ENCODE measurements around the gene LIF. TPM values are rescaled to one million over a fixed set of nuclear protein-coding genes. Genes with fewer than 3 reads are reported as not detected.
A peak's percentile ranks its signal among the peaks of the same experiment; 100 is the strongest.

The LIF gene
- polyA plus RNA-seq, 1 of the 3 experiments (the other 2 are of a cell fraction) = 24.6 TPM

DNA sequence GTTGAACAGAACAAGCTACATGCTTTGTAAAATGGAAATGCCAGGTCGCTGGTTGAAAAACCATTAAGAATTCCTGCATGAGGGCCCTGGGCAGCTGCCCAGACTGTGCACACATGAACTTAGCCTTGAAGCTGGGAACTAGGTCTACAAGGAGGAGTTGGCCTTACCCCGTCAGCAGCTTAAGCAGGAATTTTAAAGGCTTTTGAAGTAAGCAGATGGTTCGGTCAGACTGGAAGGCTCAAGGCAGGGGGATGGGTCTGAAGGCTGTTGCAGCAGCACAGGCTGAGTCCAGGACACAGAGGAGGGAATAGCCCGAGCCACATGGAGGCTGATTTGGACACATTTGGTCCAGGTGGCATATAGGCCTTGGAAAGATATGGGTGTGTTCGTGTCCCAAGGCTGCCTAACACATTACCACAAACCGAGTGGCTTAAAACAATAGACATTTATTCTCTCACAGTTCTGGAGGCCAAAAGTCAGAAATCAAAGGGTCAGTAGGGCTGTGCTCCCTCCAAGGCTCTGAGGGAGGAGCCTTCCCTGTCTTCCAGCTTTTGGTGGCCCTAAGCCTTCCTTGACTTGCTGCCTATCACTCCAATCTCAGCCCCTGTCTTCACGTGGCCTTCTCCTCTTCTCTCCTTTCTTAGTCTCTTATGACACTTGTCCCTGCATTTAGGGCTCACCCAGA is 11.6 kb downstream of the LIF start:
- H4K20me1 ChIP-seq (ENCODE audit: insufficient read depth) = no peaks in the 10 kb centered on the region
- H3K4me2 ChIP-seq = no peak overlapping the region
- WGBS (ENCODE audit: low lambda C conversion rate) = 87% methylated on average over 7 of the region's 7 CpGs
- no peak overlapping the region for H3K9ac ChIP-seq
- no peaks in the 10 kb centered on the region for H3K9me2 ChIP-seq
- H3K4me3 ChIP-seq (ENCODE audit: low read depth in 2 of 2, low read length in 1 of 2) = no peak overlapping the region
- no peaks in the 10 kb centered on the region for H3F3A ChIP-seq (replicated peaks; ENCODE audit: insufficient read depth)
- no peaks in the 10 kb centered on the region for H3K27me3 ChIP-seq (ENCODE audit: insufficient read depth)
- no peaks in the 10 kb centered on the region for H3K79me2 ChIP-seq (ENCODE audit: insufficient read depth)
- no peak for DNase-seq
- TF ChIP-seq FOXM1 (IDR thresholded peaks at IDR 0.05; ENCODE audit: low read depth) (no peak), SMC3 (IDR thresholded peaks at IDR 0.05; ENCODE audit: low read depth, low read length) (no peak), TCF12 (IDR thresholded peaks at IDR 0.05) (no peak), JUND (IDR thresholded peaks at IDR 0.05) (no peak), FOSL2 (IDR thresholded peaks at IDR 0.05; ENCODE audit: borderline replicate concordance, low read depth) (no peak), RCOR1 (IDR thresholded peaks at IDR 0.05; ENCODE audit: low read length) (no peak), RAD21 (IDR thresholded peaks at IDR 0.05; ENCODE audit: low read length) (no peak), RFX5 (IDR thresholded peaks at IDR 0.05; ENCODE audit: low read length) (no peak), NFIC (IDR thresholded peaks at IDR 0.05; ENCODE audit: borderline replicate concordance) (no peak), GABPA (IDR thresholded peaks at IDR 0.05; ENCODE audit: low read depth) (no peak), TAF1 (IDR thresholded peaks at IDR 0.05; ENCODE audit: borderline replicate concordance, low read depth, low read length) (no peak), SIN3A (IDR thresholded peaks at IDR 0.05; ENCODE audit: borderline replicate concordance, low read depth, low read length) (no peak), MXI1 (IDR thresholded peaks at IDR 0.05; ENCODE audit: low read depth, low read length) (no peak)
- TF ChIP-seq, protein P1, sequence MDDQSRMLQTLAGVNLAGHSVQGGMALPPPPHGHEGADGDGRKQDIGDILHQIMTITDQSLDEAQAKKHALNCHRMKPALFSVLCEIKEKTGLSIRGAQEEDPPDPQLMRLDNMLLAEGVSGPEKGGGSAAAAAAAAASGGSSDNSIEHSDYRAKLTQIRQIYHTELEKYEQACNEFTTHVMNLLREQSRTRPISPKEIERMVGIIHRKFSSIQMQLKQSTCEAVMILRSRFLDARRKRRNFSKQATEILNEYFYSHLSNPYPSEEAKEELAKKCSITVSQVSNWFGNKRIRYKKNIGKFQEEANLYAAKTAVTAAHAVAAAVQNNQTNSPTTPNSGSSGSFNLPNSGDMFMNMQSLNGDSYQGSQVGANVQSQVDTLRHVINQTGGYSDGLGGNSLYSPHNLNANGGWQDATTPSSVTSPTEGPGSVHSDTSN (IDR thresholded peaks at IDR 0.05) = no peak
- TF ChIP-seq, protein P2, sequence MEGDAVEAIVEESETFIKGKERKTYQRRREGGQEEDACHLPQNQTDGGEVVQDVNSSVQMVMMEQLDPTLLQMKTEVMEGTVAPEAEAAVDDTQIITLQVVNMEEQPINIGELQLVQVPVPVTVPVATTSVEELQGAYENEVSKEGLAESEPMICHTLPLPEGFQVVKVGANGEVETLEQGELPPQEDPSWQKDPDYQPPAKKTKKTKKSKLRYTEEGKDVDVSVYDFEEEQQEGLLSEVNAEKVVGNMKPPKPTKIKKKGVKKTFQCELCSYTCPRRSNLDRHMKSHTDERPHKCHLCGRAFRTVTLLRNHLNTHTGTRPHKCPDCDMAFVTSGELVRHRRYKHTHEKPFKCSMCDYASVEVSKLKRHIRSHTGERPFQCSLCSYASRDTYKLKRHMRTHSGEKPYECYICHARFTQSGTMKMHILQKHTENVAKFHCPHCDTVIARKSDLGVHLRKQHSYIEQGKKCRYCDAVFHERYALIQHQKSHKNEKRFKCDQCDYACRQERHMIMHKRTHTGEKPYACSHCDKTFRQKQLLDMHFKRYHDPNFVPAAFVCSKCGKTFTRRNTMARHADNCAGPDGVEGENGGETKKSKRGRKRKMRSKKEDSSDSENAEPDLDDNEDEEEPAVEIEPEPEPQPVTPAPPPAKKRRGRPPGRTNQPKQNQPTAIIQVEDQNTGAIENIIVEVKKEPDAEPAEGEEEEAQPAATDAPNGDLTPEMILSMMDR (IDR thresholded peaks at IDR 0.05) = no peak
- TF ChIP-seq, protein P3, sequence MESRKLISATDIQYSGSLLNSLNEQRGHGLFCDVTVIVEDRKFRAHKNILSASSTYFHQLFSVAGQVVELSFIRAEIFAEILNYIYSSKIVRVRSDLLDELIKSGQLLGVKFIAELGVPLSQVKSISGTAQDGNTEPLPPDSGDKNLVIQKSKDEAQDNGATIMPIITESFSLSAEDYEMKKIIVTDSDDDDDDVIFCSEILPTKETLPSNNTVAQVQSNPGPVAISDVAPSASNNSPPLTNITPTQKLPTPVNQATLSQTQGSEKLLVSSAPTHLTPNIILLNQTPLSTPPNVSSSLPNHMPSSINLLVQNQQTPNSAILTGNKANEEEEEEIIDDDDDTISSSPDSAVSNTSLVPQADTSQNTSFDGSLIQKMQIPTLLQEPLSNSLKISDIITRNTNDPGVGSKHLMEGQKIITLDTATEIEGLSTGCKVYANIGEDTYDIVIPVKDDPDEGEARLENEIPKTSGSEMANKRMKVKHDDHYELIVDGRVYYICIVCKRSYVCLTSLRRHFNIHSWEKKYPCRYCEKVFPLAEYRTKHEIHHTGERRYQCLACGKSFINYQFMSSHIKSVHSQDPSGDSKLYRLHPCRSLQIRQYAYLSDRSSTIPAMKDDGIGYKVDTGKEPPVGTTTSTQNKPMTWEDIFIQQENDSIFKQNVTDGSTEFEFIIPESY (IDR thresholded peaks at IDR 0.05; ENCODE audit: borderline replicate concordance, low read depth) = no peak
- TF ChIP-seq, protein P4, sequence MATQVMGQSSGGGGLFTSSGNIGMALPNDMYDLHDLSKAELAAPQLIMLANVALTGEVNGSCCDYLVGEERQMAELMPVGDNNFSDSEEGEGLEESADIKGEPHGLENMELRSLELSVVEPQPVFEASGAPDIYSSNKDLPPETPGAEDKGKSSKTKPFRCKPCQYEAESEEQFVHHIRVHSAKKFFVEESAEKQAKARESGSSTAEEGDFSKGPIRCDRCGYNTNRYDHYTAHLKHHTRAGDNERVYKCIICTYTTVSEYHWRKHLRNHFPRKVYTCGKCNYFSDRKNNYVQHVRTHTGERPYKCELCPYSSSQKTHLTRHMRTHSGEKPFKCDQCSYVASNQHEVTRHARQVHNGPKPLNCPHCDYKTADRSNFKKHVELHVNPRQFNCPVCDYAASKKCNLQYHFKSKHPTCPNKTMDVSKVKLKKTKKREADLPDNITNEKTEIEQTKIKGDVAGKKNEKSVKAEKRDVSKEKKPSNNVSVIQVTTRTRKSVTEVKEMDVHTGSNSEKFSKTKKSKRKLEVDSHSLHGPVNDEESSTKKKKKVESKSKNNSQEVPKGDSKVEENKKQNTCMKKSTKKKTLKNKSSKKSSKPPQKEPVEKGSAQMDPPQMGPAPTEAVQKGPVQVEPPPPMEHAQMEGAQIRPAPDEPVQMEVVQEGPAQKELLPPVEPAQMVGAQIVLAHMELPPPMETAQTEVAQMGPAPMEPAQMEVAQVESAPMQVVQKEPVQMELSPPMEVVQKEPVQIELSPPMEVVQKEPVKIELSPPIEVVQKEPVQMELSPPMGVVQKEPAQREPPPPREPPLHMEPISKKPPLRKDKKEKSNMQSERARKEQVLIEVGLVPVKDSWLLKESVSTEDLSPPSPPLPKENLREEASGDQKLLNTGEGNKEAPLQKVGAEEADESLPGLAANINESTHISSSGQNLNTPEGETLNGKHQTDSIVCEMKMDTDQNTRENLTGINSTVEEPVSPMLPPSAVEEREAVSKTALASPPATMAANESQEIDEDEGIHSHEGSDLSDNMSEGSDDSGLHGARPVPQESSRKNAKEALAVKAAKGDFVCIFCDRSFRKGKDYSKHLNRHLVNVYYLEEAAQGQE (IDR thresholded peaks at IDR 0.05; ENCODE audit: low read depth, low read length) = no peak
- TF ChIP-seq, protein P5, sequence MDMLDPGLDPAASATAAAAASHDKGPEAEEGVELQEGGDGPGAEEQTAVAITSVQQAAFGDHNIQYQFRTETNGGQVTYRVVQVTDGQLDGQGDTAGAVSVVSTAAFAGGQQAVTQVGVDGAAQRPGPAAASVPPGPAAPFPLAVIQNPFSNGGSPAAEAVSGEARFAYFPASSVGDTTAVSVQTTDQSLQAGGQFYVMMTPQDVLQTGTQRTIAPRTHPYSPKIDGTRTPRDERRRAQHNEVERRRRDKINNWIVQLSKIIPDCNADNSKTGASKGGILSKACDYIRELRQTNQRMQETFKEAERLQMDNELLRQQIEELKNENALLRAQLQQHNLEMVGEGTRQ (IDR thresholded peaks at IDR 0.05; ENCODE audit: borderline replicate concordance, low read depth, low read length) = no peak
- TF ChIP-seq, protein P6, sequence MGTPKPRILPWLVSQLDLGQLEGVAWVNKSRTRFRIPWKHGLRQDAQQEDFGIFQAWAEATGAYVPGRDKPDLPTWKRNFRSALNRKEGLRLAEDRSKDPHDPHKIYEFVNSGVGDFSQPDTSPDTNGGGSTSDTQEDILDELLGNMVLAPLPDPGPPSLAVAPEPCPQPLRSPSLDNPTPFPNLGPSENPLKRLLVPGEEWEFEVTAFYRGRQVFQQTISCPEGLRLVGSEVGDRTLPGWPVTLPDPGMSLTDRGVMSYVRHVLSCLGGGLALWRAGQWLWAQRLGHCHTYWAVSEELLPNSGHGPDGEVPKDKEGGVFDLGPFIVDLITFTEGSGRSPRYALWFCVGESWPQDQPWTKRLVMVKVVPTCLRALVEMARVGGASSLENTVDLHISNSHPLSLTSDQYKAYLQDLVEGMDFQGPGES (IDR thresholded peaks at IDR 0.05; ENCODE audit: low read depth, low read length) = no peak
- TF ChIP-seq, protein P7, sequence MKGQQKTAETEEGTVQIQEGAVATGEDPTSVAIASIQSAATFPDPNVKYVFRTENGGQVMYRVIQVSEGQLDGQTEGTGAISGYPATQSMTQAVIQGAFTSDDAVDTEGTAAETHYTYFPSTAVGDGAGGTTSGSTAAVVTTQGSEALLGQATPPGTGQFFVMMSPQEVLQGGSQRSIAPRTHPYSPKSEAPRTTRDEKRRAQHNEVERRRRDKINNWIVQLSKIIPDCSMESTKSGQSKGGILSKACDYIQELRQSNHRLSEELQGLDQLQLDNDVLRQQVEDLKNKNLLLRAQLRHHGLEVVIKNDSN (IDR thresholded peaks at IDR 0.05; ENCODE audit: borderline replicate concordance, low read depth) = no peak
- no peaks in the 10 kb centered on the region for H3K36me3 ChIP-seq (replicated peaks in 1 of 2; ENCODE audit: control insufficient read depth in 1 of 2, insufficient read depth in 2 of 2, low read length in 1 of 2)
- no peaks in the 10 kb centered on the region for H3K9me3 ChIP-seq
- peaks cover 5 to 14% of the 10 kb centered on the region in 2 experiments; a peak in 3 of 4 replicates for H3K4me1 ChIP-seq (ENCODE audit: control insufficient read depth in 1 of 2, insufficient read depth in 2 of 2, low read depth in 1 of 2, low read length in 1 of 2)
- H2AFZ ChIP-seq (ENCODE audit: low read depth) = no peak overlapping the region
- ChIA-PET CTCF (interaction anchor here (1.0 kb wide), 1 partner anchor 28 kb away, joined by 3 read pairs; no protein-coding TSS in a partner anchor), POLR2A (no interaction called here)
- peak overlapping the region in 1 of 2 experiments; percentile 4; a peak in 1 of 4 replicates for H3K27ac ChIP-seq (ENCODE audit: low read depth in 2 of 2, low read length in 1 of 2)

Data from SK-N-SH (cell line).